ENCODE data around the gene LAG3. TPM values are rescaled to one million over a fixed set of nuclear protein-coding genes. Genes with fewer than 3 reads are reported as not detected.
A peak's percentile ranks its signal among the peaks of the same experiment; 100 is the strongest.

The LAG3 gene
- total RNA-seq, 1 experiment from 2014 or later, result 2.6 TPM

DNA sequence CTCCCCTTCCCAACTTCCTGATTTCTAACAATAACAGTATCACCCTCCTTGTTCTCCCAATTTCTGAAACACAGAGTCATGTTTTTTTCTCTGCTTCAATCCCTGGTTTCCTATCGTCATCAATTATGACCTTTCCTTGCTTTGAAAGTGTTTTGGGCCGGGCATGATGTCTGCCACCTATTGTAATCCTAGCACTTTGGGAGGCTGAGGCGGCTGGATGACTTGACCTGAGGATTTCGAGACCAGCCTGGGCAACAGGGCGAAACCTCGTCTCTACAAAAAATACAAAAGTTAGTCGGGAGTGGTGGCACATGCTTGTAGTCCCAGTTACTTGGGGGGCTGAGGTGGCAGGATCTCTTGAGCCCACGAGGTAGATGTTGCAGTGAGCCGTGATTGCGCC, 36.7 kb downstream of the LAG3 start:
- H3K9me3 Mint-ChIP-seq, result peaks cover 3% of the 10 kb centered on the region
- ChIA-PET POLR2A (interaction anchor here (0.6 to 1.0 kb wide), 2 partner anchors 85 to 178 kb away, joined by 3 to 4 read pairs; no protein-coding TSS in a partner anchor), CTCF (interaction anchor here (1.5 to 3.0 kb wide), 3 partner anchors 12 to 43 kb away, joined by 3 to 14 read pairs (median 7); partner anchors contain the start of gene PTMS)
- peaks cover 2% of the 10 kb centered on the region for H3K36me3 Mint-ChIP-seq
- DNase-seq (ENCODE audit: low spot score) (no peak), ATAC-seq (no peak)
- peak overlapping the region; percentile 11; the same call in 1 of the 2 replicates for H3K27ac Mint-ChIP-seq
- TF ChIP-seq, protein P1, sequence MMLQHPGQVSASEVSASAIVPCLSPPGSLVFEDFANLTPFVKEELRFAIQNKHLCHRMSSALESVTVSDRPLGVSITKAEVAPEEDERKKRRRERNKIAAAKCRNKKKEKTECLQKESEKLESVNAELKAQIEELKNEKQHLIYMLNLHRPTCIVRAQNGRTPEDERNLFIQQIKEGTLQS (CRISPR knock-in tag; conservative IDR thresholded peaks at IDR 0.05), result no peak
- TF ChIP-seq, protein P2, sequence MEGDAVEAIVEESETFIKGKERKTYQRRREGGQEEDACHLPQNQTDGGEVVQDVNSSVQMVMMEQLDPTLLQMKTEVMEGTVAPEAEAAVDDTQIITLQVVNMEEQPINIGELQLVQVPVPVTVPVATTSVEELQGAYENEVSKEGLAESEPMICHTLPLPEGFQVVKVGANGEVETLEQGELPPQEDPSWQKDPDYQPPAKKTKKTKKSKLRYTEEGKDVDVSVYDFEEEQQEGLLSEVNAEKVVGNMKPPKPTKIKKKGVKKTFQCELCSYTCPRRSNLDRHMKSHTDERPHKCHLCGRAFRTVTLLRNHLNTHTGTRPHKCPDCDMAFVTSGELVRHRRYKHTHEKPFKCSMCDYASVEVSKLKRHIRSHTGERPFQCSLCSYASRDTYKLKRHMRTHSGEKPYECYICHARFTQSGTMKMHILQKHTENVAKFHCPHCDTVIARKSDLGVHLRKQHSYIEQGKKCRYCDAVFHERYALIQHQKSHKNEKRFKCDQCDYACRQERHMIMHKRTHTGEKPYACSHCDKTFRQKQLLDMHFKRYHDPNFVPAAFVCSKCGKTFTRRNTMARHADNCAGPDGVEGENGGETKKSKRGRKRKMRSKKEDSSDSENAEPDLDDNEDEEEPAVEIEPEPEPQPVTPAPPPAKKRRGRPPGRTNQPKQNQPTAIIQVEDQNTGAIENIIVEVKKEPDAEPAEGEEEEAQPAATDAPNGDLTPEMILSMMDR (IDR thresholded peaks at IDR 0.05), result no peak
- TF ChIP-seq JAZF1 (CRISPR knock-in tag; IDR thresholded peaks at IDR 0.05), result no peak
- TF ChIP-seq, protein P3, sequence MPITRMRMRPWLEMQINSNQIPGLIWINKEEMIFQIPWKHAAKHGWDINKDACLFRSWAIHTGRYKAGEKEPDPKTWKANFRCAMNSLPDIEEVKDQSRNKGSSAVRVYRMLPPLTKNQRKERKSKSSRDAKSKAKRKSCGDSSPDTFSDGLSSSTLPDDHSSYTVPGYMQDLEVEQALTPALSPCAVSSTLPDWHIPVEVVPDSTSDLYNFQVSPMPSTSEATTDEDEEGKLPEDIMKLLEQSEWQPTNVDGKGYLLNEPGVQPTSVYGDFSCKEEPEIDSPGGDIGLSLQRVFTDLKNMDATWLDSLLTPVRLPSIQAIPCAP (CRISPR knock-in tag; IDR thresholded peaks at IDR 0.05), result no peak
- TF ChIP-seq, protein P4, sequence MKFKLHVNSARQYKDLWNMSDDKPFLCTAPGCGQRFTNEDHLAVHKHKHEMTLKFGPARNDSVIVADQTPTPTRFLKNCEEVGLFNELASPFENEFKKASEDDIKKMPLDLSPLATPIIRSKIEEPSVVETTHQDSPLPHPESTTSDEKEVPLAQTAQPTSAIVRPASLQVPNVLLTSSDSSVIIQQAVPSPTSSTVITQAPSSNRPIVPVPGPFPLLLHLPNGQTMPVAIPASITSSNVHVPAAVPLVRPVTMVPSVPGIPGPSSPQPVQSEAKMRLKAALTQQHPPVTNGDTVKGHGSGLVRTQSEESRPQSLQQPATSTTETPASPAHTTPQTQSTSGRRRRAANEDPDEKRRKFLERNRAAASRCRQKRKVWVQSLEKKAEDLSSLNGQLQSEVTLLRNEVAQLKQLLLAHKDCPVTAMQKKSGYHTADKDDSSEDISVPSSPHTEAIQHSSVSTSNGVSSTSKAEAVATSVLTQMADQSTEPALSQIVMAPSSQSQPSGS (CRISPR knock-in tag; IDR thresholded peaks at IDR 0.05; ENCODE audit: borderline replicate concordance, low read depth), result no peak
- TF ChIP-seq, protein P5, sequence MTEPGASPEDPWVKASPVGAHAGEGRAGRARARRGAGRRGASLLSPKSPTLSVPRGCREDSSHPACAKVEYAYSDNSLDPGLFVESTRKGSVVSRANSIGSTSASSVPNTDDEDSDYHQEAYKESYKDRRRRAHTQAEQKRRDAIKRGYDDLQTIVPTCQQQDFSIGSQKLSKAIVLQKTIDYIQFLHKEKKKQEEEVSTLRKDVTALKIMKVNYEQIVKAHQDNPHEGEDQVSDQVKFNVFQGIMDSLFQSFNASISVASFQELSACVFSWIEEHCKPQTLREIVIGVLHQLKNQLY (CRISPR knock-in tag; IDR thresholded peaks at IDR 0.05), result no peak
- TF ChIP-seq, protein P6, sequence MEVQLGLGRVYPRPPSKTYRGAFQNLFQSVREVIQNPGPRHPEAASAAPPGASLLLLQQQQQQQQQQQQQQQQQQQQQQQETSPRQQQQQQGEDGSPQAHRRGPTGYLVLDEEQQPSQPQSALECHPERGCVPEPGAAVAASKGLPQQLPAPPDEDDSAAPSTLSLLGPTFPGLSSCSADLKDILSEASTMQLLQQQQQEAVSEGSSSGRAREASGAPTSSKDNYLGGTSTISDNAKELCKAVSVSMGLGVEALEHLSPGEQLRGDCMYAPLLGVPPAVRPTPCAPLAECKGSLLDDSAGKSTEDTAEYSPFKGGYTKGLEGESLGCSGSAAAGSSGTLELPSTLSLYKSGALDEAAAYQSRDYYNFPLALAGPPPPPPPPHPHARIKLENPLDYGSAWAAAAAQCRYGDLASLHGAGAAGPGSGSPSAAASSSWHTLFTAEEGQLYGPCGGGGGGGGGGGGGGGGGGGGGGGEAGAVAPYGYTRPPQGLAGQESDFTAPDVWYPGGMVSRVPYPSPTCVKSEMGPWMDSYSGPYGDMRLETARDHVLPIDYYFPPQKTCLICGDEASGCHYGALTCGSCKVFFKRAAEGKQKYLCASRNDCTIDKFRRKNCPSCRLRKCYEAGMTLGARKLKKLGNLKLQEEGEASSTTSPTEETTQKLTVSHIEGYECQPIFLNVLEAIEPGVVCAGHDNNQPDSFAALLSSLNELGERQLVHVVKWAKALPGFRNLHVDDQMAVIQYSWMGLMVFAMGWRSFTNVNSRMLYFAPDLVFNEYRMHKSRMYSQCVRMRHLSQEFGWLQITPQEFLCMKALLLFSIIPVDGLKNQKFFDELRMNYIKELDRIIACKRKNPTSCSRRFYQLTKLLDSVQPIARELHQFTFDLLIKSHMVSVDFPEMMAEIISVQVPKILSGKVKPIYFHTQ (CRISPR knock-in tag; IDR thresholded peaks at IDR 0.05), result no peak
- TF ChIP-seq ZNF219 (CRISPR knock-in tag; IDR thresholded peaks at IDR 0.05; ENCODE audit: borderline replicate concordance), result no peak
- TF ChIP-seq, protein P7, sequence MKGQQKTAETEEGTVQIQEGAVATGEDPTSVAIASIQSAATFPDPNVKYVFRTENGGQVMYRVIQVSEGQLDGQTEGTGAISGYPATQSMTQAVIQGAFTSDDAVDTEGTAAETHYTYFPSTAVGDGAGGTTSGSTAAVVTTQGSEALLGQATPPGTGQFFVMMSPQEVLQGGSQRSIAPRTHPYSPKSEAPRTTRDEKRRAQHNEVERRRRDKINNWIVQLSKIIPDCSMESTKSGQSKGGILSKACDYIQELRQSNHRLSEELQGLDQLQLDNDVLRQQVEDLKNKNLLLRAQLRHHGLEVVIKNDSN (CRISPR knock-in tag; IDR thresholded peaks at IDR 0.05), result no peak
- peaks cover 38% of the 10 kb centered on the region for H3K27me3 Mint-ChIP-seq (ENCODE audit: low read depth)
- H3K4me1 Mint-ChIP-seq, result peaks cover 18% of the 10 kb centered on the region
- no peak overlapping the region for H3K4me3 Mint-ChIP-seq

DNA sequence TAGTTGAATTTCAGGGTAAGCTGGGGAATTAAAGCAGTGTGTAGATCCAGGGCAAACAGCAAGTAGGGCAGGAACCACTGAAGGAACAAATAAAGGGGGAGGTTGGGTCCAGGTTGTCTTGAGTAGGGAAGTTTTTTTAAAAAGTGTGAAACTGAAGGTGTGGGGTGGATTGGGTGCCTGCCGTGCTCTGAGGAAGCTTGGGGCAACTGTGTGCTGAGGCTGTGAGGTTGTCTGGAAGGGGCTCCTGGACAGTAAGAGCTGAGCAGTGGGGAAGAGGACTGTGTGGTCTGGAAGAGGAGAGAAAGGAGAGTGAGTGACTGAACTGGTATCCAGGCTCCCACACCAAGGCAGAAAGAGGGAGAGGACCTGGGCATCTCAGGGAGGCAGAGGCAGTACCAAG, 38.4 kb downstream of the LAG3 start:
- peaks cover 48% of the 10 kb centered on the region for H3K27me3 Mint-ChIP-seq (ENCODE audit: low read depth)
- ATAC-seq (peak; percentile 44; the same call in 1 of the 2 replicates), DNase-seq (ENCODE audit: low spot score) (no peak)
- H3K4me3 Mint-ChIP-seq, result no peak overlapping the region
- CTCF ChIA-PET, result interaction anchor here (1.0 to 3.0 kb wide), 5 partner anchors 11 to 190 kb away, joined by 3 to 14 read pairs (median 4); partner anchors contain the start of genes GPR162 and PTMS
- POLR2A ChIA-PET, result interaction anchor here (0.7 kb wide), 1 partner anchor 19 kb away, joined by 3 read pairs; no protein-coding TSS in a partner anchor
- H3K4me1 Mint-ChIP-seq, result peaks cover 18% of the 10 kb centered on the region
- TF ChIP-seq, protein P8, sequence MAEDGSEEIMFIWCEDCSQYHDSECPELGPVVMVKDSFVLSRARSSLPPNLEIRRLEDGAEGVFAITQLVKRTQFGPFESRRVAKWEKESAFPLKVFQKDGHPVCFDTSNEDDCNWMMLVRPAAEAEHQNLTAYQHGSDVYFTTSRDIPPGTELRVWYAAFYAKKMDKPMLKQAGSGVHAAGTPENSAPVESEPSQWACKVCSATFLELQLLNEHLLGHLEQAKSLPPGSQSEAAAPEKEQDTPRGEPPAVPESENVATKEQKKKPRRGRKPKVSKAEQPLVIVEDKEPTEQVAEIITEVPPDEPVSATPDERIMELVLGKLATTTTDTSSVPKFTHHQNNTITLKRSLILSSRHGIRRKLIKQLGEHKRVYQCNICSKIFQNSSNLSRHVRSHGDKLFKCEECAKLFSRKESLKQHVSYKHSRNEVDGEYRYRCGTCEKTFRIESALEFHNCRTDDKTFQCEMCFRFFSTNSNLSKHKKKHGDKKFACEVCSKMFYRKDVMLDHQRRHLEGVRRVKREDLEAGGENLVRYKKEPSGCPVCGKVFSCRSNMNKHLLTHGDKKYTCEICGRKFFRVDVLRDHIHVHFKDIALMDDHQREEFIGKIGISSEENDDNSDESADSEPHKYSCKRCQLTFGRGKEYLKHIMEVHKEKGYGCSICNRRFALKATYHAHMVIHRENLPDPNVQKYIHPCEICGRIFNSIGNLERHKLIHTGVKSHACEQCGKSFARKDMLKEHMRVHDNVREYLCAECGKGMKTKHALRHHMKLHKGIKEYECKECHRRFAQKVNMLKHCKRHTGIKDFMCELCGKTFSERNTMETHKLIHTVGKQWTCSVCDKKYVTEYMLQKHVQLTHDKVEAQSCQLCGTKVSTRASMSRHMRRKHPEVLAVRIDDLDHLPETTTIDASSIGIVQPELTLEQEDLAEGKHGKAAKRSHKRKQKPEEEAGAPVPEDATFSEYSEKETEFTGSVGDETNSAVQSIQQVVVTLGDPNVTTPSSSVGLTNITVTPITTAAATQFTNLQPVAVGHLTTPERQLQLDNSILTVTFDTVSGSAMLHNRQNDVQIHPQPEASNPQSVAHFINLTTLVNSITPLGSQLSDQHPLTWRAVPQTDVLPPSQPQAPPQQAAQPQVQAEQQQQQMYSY (CRISPR knock-in tag; IDR thresholded peaks at IDR 0.05), result 0 out of 2 replicates have a peak, but pooled peaks have one; percentile 8
- TF ChIP-seq JUN (CRISPR knock-in tag; IDR thresholded peaks at IDR 0.05), result no peak
- no peaks in the 10 kb centered on the region for H3K36me3 Mint-ChIP-seq
- H3K27ac Mint-ChIP-seq, result peak overlapping the region; percentile 36
- H3K9me3 Mint-ChIP-seq, result no peaks in the 10 kb centered on the region
